ENCODE results near the gene SLCO2B1.

DNA sequence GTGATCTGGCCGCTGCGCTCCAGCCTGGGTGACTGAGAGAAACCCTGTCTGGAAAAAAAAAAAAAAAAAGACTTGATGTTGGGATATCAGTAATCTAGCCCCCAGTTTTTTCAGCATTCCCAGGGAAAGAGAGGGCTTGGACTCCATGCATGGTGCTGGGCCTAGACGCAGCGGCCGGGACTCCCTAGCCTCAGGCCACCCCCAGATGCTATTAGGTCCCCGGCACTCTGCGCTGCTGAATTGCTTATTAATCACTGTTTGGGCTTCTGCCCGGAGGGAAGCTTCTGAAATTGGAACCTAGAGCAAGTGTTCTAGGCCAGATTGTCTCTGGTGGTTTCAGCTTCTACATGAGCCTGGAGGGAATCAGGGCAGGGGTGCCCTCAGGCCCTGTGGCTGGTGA, 39.0 kb downstream of the SLCO2B1 start:
- no peak for TF ChIP-seq CTCF (conservative IDR thresholded peaks at IDR 0.05; ENCODE audit: low read depth, low read length)
- TF ChIP-seq EZH2 (IDR thresholded peaks at IDR 0.05; ENCODE audit: borderline replicate concordance, low read depth, low read length, poor library complexity, severe bottlenecking), result no peak

Data from A673 (cell line).